ENCODE results near the gene IL17F. TPM values are rescaled to one million over a fixed set of nuclear protein-coding genes. Genes with fewer than 3 reads are reported as not detected.

The IL17F gene
- polyA plus RNA-seq, 1 of the 3 experiments (the other 2 are of a cell fraction) = not detected

DNA sequence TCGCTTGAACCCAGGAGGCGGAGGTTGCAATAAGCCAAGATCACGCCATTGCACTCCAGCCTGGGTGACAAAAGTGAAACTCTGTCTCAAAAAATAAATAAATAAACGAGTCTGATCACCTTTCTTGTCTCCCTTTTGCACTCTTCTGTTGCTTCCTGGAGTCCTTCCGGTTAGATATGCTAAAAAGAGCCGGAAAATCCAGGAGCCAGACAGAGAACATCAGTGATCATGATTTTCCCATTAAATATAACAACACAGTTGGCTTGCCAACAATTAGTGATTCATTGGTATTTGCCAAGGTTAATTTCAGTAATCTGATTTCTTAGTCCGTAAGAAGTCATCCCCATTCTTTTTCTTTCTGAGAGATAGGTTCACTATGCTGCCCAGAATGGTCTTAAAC is 43.9 kb upstream of the IL17F start:
- Histone ChIP-seq H3K9me3 (no peaks in the 10 kb centered on the region), H3K9ac (no peak overlapping the region), H3K79me2 (ENCODE audit: insufficient read depth) (peaks cover 13% of the 10 kb centered on the region), H3K27me3 (ENCODE audit: insufficient read depth) (no peaks in the 10 kb centered on the region), H3K4me1 (ENCODE audit: control insufficient read depth in 1 of 2, insufficient read depth in 2 of 2, low read depth in 1 of 2, low read length in 1 of 2) (peaks cover 12 to 26% of the 10 kb centered on the region in 2 experiments; a peak in 3 of 4 replicates), H2AFZ (ENCODE audit: low read depth) (no peak overlapping the region), H3K4me2 (no peak overlapping the region), H3K36me3 (replicated peaks in 1 of 2; ENCODE audit: control insufficient read depth in 1 of 2, insufficient read depth in 2 of 2, low read length in 1 of 2) (no peaks in the 10 kb centered on the region), H3K4me3 (ENCODE audit: low read depth in 2 of 2, low read length in 1 of 2) (no peak overlapping the region), H3K9me2 (no peaks in the 10 kb centered on the region), H3K27ac (ENCODE audit: low read depth in 2 of 2, low read length in 1 of 2) (no peak overlapping the region), H3F3A (replicated peaks; ENCODE audit: insufficient read depth) (no peaks in the 10 kb centered on the region), H4K20me1 (ENCODE audit: insufficient read depth) (no peaks in the 10 kb centered on the region)
- no peak for DNase-seq
- WGBS (ENCODE audit: low lambda C conversion rate) = 87% methylated on average over 7 of the region's 7 CpGs
- ChIA-PET CTCF (interaction anchor here (5.6 to 8.6 kb wide), 2 partner anchors 103 to 113 kb away, joined by 33 to 119 read pairs; no protein-coding TSS in a partner anchor), POLR2A (no interaction called here)
- TF ChIP-seq, protein P1, sequence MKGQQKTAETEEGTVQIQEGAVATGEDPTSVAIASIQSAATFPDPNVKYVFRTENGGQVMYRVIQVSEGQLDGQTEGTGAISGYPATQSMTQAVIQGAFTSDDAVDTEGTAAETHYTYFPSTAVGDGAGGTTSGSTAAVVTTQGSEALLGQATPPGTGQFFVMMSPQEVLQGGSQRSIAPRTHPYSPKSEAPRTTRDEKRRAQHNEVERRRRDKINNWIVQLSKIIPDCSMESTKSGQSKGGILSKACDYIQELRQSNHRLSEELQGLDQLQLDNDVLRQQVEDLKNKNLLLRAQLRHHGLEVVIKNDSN (IDR thresholded peaks at IDR 0.05; ENCODE audit: borderline replicate concordance, low read depth) = no peak
- TF ChIP-seq, protein P2, sequence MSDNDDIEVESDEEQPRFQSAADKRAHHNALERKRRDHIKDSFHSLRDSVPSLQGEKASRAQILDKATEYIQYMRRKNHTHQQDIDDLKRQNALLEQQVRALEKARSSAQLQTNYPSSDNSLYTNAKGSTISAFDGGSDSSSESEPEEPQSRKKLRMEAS (IDR thresholded peaks at IDR 0.05; ENCODE audit: low read depth) = no peak
- TF ChIP-seq, protein P3, sequence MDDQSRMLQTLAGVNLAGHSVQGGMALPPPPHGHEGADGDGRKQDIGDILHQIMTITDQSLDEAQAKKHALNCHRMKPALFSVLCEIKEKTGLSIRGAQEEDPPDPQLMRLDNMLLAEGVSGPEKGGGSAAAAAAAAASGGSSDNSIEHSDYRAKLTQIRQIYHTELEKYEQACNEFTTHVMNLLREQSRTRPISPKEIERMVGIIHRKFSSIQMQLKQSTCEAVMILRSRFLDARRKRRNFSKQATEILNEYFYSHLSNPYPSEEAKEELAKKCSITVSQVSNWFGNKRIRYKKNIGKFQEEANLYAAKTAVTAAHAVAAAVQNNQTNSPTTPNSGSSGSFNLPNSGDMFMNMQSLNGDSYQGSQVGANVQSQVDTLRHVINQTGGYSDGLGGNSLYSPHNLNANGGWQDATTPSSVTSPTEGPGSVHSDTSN (IDR thresholded peaks at IDR 0.05) = no peak
- TF ChIP-seq SMC3 (IDR thresholded peaks at IDR 0.05; ENCODE audit: low read depth, low read length) (no peak), RXRA (IDR thresholded peaks at IDR 0.05; ENCODE audit: borderline replicate concordance, low read depth) (no peak), EP300 (IDR thresholded peaks at IDR 0.05; ENCODE audit: borderline replicate concordance in 1 of 2, low read depth in 1 of 2, low read length in 1 of 2) (no peak)

DNA sequence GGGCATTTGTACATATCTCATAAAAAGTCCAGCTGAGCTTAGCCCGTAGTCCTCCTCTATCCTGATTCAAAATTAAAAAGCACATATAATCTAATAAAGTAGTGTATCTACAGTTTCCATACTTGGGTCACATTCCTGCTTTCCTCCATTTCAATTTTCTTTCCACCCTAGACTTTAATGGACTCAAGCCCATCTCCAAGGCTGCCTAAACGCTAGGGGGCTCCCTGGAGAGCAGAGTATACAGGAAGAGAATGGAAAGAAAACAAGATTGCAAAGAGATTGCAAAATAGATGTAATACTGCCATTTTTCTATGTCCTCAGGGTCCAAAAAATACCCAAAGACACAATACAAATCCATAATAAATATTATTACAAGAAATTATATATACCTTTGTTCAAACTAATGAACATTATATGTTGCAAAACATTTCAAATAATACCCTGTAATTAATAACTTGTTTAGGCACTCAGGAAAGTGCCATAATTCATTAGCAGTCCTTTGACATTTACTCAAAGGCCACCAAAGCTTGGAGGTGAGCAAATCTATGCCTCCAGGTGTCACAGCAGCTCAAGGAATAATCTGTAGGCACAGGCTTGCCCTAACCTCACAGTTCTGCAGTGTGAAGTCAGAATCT is 42.6 kb upstream of the IL17F start:
- TF ChIP-seq TCF12 (IDR thresholded peaks at IDR 0.05) (peak; percentile 31; the same call in 1 of the 2 replicates), RAD21 (IDR thresholded peaks at IDR 0.05; ENCODE audit: low read length) (peak; percentile 69), ELF1 (IDR thresholded peaks at IDR 0.05) (peak; percentile 57; the same call in 1 of the 2 replicates), FOSL2 (IDR thresholded peaks at IDR 0.05; ENCODE audit: borderline replicate concordance, low read depth) (peak; percentile 5; the same call in 1 of the 2 replicates), GATA2 (CRISPR knock-in tag; IDR thresholded peaks at IDR 0.05) (peak; percentile 51), SMC3 (IDR thresholded peaks at IDR 0.05; ENCODE audit: low read depth, low read length) (peak; percentile 79), SIN3A (IDR thresholded peaks at IDR 0.05; ENCODE audit: borderline replicate concordance, low read depth, low read length) (no peak), JUND (IDR thresholded peaks at IDR 0.05) (no peak), RCOR1 (IDR thresholded peaks at IDR 0.05; ENCODE audit: low read length) (0 out of 2 replicates have a peak, but pooled peaks have one; percentile 31), RXRA (IDR thresholded peaks at IDR 0.05; ENCODE audit: borderline replicate concordance, low read depth) (no peak), NFIC (IDR thresholded peaks at IDR 0.05; ENCODE audit: borderline replicate concordance) (no peak), YY1 (IDR thresholded peaks at IDR 0.05; ENCODE audit: low read depth) (peak; percentile 57; the same call in 1 of the 2 replicates), MXI1 (IDR thresholded peaks at IDR 0.05; ENCODE audit: low read depth, low read length) (no peak), GABPA (IDR thresholded peaks at IDR 0.05; ENCODE audit: low read depth) (no peak)
- TF ChIP-seq, protein P4, sequence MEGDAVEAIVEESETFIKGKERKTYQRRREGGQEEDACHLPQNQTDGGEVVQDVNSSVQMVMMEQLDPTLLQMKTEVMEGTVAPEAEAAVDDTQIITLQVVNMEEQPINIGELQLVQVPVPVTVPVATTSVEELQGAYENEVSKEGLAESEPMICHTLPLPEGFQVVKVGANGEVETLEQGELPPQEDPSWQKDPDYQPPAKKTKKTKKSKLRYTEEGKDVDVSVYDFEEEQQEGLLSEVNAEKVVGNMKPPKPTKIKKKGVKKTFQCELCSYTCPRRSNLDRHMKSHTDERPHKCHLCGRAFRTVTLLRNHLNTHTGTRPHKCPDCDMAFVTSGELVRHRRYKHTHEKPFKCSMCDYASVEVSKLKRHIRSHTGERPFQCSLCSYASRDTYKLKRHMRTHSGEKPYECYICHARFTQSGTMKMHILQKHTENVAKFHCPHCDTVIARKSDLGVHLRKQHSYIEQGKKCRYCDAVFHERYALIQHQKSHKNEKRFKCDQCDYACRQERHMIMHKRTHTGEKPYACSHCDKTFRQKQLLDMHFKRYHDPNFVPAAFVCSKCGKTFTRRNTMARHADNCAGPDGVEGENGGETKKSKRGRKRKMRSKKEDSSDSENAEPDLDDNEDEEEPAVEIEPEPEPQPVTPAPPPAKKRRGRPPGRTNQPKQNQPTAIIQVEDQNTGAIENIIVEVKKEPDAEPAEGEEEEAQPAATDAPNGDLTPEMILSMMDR (IDR thresholded peaks at IDR 0.05) = peak; percentile 84
- peak overlapping the region in 1 of 2 experiments; percentile 99; a peak in 2 of 4 replicates for H3K27ac ChIP-seq (ENCODE audit: low read depth in 2 of 2, low read length in 1 of 2)
- H3K27me3 ChIP-seq (ENCODE audit: insufficient read depth) = no peaks in the 10 kb centered on the region
- H3K9ac ChIP-seq = no peak overlapping the region
- H2AFZ ChIP-seq (ENCODE audit: low read depth) = peak overlapping the region; percentile 59
- H3K4me2 ChIP-seq = no peak overlapping the region
- no peaks in the 10 kb centered on the region for H3K9me3 ChIP-seq
- peaks cover 14 to 24% of the 10 kb centered on the region in 2 experiments; a peak in 3 of 4 replicates for H3K4me1 ChIP-seq (ENCODE audit: control insufficient read depth in 1 of 2, insufficient read depth in 2 of 2, low read depth in 1 of 2, low read length in 1 of 2)
- no peaks in the 10 kb centered on the region for H3K9me2 ChIP-seq
- WGBS (ENCODE audit: low lambda C conversion rate) = 8% methylated on average over 2 of the region's 2 CpGs
- no peaks in the 10 kb centered on the region for H4K20me1 ChIP-seq (ENCODE audit: insufficient read depth)
- peak; percentile 63 for DNase-seq
- POLR2A ChIA-PET = no interaction called here
- CTCF ChIA-PET = interaction anchor here (0.6 to 8.6 kb wide), 16 partner anchors 8 to 436 kb away, joined by 3 to 119 read pairs (median 4); partner anchors contain the start of gene PAQR8
- H3F3A ChIP-seq (replicated peaks; ENCODE audit: insufficient read depth) = no peaks in the 10 kb centered on the region
- H3K4me3 ChIP-seq (ENCODE audit: low read depth in 2 of 2, low read length in 1 of 2) = no peak overlapping the region
- H3K36me3 ChIP-seq (replicated peaks in 1 of 2; ENCODE audit: control insufficient read depth in 1 of 2, insufficient read depth in 2 of 2, low read length in 1 of 2) = peaks cover 6 to 10% of the 10 kb centered on the region in 2 experiments
- peaks cover 23% of the 10 kb centered on the region for H3K79me2 ChIP-seq (ENCODE audit: insufficient read depth)

Data from SK-N-SH (cell line).